NCI-H2196 treated with DMSO at 0.1 percent for 48 hours (cell line): Measurements from ENCODE around the gene DCUN1D3.
"Not testable (repeated sequence)": the region's sequence is repeated elsewhere in the genome, so short reads cannot be mapped to it uniquely, and the experiment has no call there.

Source experiments
- DNase-seq: peaks from one replicate; lab custom pipeline; 2025; ENCODE audit not compliant: unreplicated experiment; lab: John Stamatoyannopoulos, UW

Gene DCUN1D3

DNA sequence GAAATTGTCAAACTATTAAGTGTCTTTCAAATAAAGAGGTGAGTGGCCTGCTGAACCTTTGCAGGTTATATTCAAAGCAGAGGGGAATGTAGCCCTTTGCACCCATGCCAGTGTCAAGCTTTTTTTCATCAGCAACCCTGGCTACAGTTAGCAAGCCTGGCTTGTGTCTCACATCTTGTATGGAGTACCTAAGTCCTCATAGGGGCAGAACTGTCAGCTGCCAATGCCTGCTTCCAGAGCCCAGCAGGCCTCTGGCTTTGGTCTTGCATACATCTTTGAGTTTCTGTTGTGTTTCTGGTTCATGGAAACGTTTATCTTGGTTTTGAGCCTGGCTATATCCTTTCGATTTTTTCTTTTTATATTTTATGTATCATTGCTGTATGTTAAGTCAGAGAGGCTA lies 67.1 kb downstream of the DCUN1D3 start:
- DNase-seq: no peak

DNA sequence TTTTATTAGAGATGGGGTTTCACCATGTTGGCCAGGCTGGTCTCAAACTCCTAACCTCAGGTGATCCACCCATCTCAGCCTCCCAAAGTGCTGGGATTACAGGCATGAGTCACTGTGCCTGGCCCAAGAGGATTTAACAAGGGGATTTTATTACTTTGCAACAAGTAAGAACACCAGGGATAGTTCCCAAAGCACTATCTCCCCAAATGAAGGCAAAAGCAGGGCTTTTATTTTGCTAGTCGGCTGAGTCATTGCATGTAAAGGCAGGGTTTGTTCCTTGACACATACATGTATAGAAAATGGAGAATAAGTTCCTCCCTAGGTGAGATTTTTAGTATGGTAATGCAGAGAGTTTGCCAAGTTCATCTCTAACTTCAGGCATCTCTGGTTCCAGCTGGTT lies 69.8 kb downstream of the DCUN1D3 start:
- no peak for DNase-seq

DNA sequence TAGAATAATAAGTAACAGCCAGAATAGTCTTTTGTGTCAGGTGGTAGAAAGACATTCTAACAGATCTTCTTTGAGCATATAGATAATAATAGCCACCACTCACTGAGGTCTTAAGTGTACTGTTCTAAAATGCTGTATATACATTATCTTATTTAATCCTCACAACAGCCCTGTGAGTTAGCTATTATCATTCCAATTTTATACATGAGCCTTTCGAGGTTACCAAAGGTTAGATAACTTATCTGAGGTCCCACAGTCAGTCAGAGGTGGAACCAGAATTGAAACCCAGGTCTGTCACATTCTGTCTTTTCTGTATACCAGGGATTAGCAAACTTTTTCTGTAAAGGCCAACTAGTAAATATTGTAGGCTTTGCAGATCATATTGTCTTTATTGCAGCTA lies 70.6 kb downstream of the DCUN1D3 start:
- no peak for DNase-seq

DNA sequence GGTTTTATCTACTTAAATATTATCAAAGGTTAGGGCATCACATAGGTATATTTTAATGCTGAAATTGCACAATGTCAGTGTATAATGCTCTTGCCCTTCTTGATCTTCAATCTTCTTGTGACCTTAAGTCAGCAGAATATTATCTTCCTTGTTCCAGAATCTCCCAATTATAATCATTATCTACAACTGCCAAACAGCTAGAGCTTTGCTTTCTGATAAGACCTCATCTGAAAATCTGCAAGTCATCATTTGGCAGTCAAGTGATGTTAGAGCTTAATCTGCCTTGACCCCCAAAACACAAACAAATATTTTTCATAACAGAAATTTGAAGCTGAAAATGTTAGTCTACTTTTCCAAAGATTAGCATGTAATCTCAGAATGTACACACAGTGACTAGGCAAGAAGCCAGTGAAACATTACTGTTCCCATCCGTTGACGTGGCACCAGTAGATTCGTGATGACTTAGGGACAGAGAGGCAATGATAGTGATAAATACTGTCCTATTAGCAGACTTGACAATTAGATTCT lies 74.1 kb downstream of the DCUN1D3 start:
- DNase-seq: no peak

DNA sequence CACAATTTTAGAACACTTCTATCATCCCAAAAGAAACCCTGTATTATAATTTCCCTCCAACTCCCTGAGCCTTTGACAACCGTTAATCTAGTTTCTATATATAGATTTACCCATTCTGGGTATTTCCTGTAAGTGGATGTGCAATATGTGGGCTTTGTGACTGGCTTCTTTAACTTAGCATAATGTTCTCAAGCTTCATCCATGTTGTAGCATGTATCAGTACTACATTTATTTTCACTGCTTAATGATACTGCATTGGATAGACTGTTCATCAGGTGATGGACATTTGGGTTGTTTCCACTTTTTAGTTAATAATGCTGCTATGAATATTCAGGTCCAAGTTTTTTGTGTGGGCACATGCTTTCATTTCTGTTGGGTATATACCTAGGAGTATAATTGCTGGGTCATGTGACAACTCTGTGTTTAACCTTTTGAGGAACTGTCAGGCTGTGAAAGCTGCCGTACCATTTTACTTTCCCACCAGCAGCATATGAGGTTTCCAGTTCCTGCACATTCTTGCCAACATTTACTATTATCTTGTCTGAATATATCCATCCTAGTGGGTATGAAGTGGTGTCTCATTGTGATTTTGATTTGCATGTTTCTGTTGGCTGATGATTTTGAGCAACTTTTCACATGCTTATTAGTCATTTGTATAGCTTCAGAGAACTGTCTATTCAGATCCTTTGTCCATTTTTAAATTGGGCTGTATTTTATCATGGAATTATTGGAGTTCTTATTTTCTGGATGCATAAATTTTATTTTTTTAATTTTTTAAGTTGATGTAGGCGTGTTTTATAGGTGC lies 77.4 kb downstream of the DCUN1D3 start:
- DNase-seq: no peak

DNA sequence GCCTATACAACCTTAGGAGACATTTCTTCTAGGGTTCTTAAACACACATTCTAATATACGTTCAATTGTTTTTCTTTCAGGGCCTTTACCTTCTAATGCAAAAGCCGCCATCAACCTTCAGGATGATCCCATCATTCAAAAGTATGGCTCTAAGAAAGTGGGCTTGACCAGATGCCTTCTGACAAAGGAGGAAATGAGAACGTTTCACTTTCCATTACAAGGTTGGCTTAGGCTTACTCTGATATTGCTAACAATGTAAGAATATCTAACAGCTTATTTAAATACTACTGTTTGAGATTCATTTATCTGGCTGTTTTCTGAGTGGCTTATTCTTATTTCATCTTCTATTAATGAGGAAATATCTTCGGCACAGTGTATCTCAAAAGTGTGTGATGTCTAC lies 78.5 kb downstream of the DCUN1D3 start:
- no peak for DNase-seq

DNA sequence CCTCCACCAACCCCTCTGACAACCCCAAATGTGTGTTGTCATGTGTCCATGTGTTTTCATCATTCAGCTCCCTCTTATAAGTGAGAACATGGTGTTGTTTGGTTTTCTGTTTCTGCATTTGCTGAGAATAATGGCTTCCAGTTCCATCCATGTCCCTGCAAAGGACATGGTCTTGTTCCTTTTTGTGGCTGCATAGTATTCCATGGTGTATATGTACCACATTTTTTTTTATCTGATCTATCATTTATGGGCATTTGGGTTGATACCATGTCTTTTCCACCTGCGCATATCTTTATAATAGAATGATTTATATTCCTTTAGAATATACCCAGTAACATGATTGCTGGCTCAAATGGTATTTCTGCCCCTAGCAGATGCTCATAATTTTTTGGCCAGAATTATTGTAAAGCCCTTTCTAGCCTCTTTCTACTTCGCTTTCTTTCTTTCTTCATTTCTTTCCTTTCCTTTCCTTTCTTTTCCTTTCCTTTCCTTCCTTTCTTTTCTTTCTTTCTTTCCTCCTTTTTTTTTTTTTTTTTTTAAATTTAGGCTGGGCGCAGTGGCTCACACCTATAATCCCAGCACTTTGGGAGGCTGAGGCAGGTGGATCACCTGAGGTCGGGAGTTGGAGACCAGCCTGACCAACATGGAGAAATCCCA lies 81.1 kb downstream of the DCUN1D3 start:
- DNase-seq: no peak

DNA sequence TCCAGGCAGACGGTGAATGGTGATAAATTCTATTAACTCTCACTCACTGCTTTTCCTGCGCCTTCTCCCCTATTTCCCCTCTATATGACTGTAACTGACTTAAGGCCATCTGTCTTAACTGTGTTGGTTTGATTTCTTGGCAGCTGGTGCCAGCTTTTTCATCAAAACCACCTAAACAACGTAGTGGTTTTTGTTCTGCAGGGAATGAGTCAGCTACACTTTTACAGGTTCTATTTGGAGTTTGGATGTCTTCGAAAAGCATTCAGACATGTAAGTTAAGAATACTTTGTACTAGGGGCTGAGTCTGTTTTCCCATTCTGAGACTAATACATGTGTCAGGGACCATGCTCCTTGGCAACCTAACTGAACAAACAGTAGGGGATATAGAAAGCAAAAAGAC lies 85.4 kb downstream of the DCUN1D3 start:
- DNase-seq: no peak

DNA sequence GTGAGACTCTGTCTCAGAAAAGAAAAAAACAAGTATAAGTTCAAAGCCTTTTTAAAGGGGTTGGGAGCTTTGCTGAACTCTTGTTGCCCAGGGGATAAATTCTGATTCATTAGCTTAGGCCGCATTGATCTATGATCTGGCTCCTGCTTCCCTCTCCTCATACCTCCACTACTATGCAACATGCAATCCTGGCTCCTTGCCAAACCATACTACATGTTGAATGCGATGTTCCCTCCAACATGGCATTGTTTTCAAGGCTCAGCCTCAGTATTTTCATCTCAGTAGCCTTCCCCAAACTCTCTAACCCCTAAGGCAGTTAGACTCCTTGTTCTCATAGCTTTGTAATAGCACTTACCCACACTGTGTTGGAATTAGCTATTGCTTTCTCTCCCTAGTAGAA lies 87.6 kb downstream of the DCUN1D3 start:
- no peak for DNase-seq

DNA sequence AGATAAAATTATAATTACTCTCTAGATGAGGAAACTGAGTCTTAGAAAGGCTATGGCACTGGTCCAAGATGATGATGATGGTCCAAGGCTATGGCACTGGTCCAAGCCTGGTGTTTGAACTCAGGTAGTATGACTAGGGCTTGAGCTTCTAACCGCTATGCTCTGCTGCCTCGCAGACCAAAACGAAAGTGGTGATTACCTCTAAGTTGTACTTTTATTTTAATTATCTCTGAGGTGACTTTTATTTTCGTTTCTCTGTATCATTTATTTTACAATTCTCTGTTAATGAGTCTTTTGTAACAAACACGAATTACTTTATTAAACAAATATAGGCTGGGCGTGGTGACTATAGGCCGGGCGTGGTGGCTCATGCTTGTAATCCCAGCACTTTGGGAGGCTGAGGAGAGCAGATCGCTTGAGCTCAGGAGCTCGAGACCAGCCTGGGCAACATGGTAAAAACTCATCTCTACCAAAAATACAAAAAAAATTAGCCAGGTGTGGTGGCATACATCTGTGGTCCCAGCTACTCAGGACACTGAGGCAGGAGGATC lies 88.2 kb downstream of the DCUN1D3 start:
- no peak for DNase-seq

DNA sequence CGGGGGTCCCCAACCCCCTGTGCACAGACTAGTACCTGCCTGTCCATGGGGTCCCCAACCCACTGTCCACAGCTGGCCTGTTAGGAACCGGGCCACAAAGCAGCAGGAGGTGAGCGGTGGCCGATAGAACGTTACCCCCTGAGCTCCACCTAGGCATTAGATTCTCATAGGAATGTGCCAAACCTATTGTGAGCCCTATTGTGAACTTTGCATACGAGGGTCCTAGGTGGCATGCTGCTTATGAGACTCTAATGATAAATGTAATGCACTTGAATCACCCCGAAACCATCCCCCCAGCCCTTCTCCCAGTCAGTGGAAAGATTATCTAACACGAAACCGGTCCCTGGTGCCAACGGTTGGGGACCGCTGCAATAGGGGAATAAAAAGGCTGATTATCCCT lies 92.3 kb downstream of the DCUN1D3 start:
- DNase-seq: no peak

DNA sequence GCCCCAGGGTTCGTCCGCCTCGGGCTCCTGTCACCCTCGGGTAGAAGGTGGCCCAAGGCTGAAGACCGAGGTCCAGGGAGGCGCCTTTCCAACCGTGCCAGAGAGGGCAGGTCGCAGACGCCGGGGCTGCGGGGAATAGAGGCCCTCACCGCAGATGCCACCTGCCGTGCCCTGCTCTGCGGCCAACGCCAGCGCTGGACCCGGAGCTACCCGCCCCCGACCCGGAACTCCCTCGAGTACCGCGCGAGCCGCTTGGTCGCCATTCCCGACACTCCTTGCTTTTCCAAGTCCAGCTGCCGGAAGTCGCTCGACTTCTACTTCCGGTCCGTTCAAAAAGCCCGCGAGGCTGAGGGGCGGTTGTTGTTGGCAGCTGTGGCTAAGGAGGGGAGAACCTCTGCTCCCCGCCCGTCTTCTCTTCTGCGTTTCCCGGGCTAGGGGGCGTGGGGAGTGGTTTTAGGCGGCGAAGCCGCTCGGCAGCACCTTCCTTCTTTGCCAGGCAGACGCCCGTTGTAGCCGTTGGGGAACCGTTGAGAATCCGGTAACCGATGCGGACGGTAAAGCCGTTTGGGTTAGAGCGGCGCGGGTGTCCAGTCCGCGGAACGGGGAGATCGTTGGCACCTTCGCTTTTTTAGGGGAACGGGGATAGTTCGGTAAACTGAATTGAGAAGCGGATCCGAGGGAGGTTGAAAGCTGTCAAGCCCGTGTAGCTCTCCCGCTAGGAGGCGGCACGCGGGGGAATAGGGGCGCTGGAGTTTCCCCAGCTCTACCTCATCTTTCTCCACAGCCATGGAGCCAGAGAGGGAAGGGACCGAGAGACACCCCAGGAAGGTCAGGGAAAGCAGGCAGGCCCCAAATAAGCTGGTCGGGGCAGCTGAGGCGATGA lies 93.7 kb downstream of the DCUN1D3 start, which contains the start of the genes ERI2 and REXO5:
Gene ERI2 (minus strand): TSS at position 305 of the 883 bp plus-strand sequence. CDS start 42 bp downstream, at position 263.
Gene REXO5 (plus strand): TSS at position 360 of the 883 bp plus-strand sequence. CDS start 427 bp downstream, at position 787.
- DNase-seq: peak; percentile 84

DNA sequence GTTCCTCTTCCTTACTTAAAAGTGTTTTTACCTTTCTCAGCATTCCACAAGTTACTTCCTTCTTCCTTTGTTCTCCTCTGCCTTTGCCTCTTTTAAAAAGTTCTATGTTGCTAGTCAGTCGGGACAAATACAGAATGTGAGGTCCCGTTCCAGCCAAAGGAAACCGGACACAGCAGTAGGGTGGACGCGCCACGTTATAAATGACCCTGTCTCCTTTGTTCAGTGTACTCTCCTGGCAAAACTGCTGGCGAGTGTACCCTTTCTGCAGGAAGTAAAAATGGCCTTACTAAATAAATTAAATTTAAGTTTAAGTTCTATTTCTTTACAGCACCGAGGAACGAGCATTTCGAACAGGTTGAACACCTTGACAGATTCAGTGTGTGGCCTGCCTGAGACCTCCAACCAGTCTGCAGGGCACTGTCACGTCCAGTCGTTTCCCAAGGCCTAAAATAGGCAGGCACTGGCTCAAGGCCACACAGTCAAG lies 94.4 kb downstream of the DCUN1D3 start:
- DNase-seq: not testable (repeated sequence)
